Measurements from ENCODE around the gene MPPED1.

- no peak for TF ChIP-seq CTCF (IDR thresholded peaks at IDR 0.05)
- TF ChIP-seq POLR2A (IDR thresholded peaks at IDR 0.05): no peak
These were observed 20.5 kb upstream of the MPPED1 start for GRCh38 chr22:43391306-43391705.
